ENCODE measurements around the gene NELFCD. TPM values are rescaled to one million over a fixed set of nuclear protein-coding genes. Genes with fewer than 3 reads are reported as not detected.

Gene NELFCD
- total and polyA plus RNA-seq, 10 of the 15 experiments (the other 5 are each of a cell fraction or from before 2014, with no cell fraction given) = 8.9 to 109 (median 82.9) TPM

GRCh38 chr20:58938541-58938940, 42.5 kb upstream of the NELFCD start:
- no peaks in the 10 kb centered on the region for H3K79me2 ChIP-seq (ENCODE audit: control insufficient read depth, insufficient read depth, low read length)
- no peaks in the 10 kb centered on the region; the same call in 2 of the 3 replicates for H3K9me3 ChIP-seq (replicated peaks; ENCODE audit: control insufficient read depth, insufficient read depth, low read length)
- peak; percentile 23 for FAIRE-seq
- TF ChIP-seq ZNF274 (IDR thresholded peaks at IDR 0.05; ENCODE audit: insufficient read depth, insufficient read length) (no peak), RUNX3 (IDR thresholded peaks at IDR 0.05; ENCODE audit: low read length) (peak; percentile 33; the same call in 1 of the 2 replicates)
- H3K36me3 ChIP-seq (ENCODE audit: control insufficient read depth in 2 of 2, insufficient read depth in 2 of 2, low read length in 1 of 2) = no peaks in the 10 kb centered on the region
- H3K27ac ChIP-seq (ENCODE audit: control insufficient read depth, insufficient read depth) = no peak overlapping the region
- no CpG with 5 or more reads among the region's 1 CpG for WGBS (ENCODE audit: insufficient coverage, insufficient replicate concordance, low lambda C conversion rate, missing lambda C conversion rate)
- DNase-seq (ENCODE audit: low read depth, low spot score) = no peak
- ChIA-PET SMC1A (ENCODE audit: uncharacterized antibody, unreplicated experiment) (interaction anchor here (0.7 to 3.7 kb wide), 7 partner anchors 9 to 597 kb away, joined by 3 to 16 read pairs (median 4); no protein-coding TSS in a partner anchor), POLR2A (no interaction called here), RAD21 (ENCODE audit: unreplicated experiment) (interaction anchor here (1.0 to 1.5 kb wide), 4 partner anchors 23 to 70 kb away, joined by 3 to 4 read pairs (median 4); no protein-coding TSS in a partner anchor), CTCF (interaction anchor here (0.8 to 2.1 kb wide), 6 partner anchors 15 to 269 kb away, joined by 3 to 6 read pairs (median 4); no protein-coding TSS in a partner anchor)
- H2AFZ ChIP-seq (ENCODE audit: control insufficient read depth, low read depth, low read length) = peak overlapping the region; percentile 58
- H3K4me3 ChIP-seq = peak overlapping the region; percentile 7; the same call in 1 of the 2 replicates
- intact Hi-C loops (cut with micrococcal nuclease; ENCODE audit: unreplicated experiment) (no loop called here), in situ Hi-C loops (cut with MboI) (no loop called here)
- no peak for ATAC-seq
- no peaks in the 10 kb centered on the region for H3K27me3 ChIP-seq (replicated peaks in 1 of 2; ENCODE audit: control insufficient read depth in 2 of 2, insufficient read depth in 2 of 2, low read length in 1 of 2)
- peaks cover 10% of the 10 kb centered on the region; the same call in 1 of the 2 replicates for H3K4me1 ChIP-seq (ENCODE audit: control insufficient read depth, insufficient read depth, low read length)
- BruUV-seq (replicated peaks) = no TSS peak
- peak overlapping the region; percentile 53; the same call in 1 of the 2 replicates for H3K4me2 ChIP-seq (ENCODE audit: control insufficient read depth, insufficient read depth)
- no peaks in the 10 kb centered on the region for H4K20me1 ChIP-seq (ENCODE audit: control insufficient read depth, insufficient read depth)
- no peak overlapping the region for H3K9ac ChIP-seq (ENCODE audit: control insufficient read depth, insufficient read depth, low read length)

DNA sequence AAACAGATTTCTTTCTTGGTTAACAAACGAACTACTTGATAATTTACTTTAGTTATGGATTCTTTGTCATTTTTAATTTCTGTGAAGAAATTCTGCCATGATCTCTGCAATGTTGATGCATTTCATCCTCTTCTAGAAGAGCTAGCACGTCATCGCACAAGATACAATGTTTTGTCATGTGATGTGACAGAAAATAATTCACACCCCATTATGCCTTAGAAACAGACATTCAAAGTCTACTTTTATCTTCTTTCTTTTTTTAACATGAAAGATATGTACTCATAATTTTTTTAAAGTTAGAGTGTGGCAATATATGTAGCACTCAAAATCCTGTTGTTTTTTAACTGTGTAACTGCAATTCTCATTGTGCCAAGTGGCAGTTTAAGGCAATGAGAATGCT, 39.6 kb upstream of the NELFCD start:
- H3K36me3 ChIP-seq (ENCODE audit: control insufficient read depth in 2 of 2, insufficient read depth in 2 of 2, low read length in 1 of 2) = no peaks in the 10 kb centered on the region
- H2AFZ ChIP-seq (ENCODE audit: control insufficient read depth, low read depth, low read length) = no peak overlapping the region
- no peak overlapping the region for H3K9ac ChIP-seq (ENCODE audit: control insufficient read depth, insufficient read depth, low read length)
- H3K4me1 ChIP-seq (ENCODE audit: control insufficient read depth, insufficient read depth, low read length) = peaks cover 13% of the 10 kb centered on the region; the same call in 1 of the 2 replicates
- H3K27ac ChIP-seq (ENCODE audit: control insufficient read depth, insufficient read depth) = no peak overlapping the region
- ATAC-seq (no peak), FAIRE-seq (no peak), DNase-seq (ENCODE audit: low read depth, low spot score) (no peak)
- no peak overlapping the region for H3K4me2 ChIP-seq (ENCODE audit: control insufficient read depth, insufficient read depth)
- H3K9me3 ChIP-seq (replicated peaks; ENCODE audit: control insufficient read depth, insufficient read depth, low read length) = no peaks in the 10 kb centered on the region
- H3K27me3 ChIP-seq (replicated peaks in 1 of 2; ENCODE audit: control insufficient read depth in 2 of 2, insufficient read depth in 2 of 2, low read length in 1 of 2) = no peaks in the 10 kb centered on the region
- POLR2A ChIA-PET = interaction anchor here (0.6 kb wide), 1 partner anchor 23 kb away, joined by 3 read pairs; no protein-coding TSS in a partner anchor
- H3K4me3 ChIP-seq = no peak overlapping the region
- TF ChIP-seq GABPA (IDR thresholded peaks at IDR 0.05; ENCODE audit: low read depth) (no peak), SMAD1 (IDR thresholded peaks at IDR 0.05; ENCODE audit: low read depth, partially characterized antibody) (no peak), DPF2 (IDR thresholded peaks at IDR 0.05) (no peak), NFIC (IDR thresholded peaks at IDR 0.05; ENCODE audit: low read depth, low read length) (no peak), RB1 (IDR thresholded peaks at IDR 0.05; ENCODE audit: borderline replicate concordance) (no peak)
- TF ChIP-seq, protein P1, sequence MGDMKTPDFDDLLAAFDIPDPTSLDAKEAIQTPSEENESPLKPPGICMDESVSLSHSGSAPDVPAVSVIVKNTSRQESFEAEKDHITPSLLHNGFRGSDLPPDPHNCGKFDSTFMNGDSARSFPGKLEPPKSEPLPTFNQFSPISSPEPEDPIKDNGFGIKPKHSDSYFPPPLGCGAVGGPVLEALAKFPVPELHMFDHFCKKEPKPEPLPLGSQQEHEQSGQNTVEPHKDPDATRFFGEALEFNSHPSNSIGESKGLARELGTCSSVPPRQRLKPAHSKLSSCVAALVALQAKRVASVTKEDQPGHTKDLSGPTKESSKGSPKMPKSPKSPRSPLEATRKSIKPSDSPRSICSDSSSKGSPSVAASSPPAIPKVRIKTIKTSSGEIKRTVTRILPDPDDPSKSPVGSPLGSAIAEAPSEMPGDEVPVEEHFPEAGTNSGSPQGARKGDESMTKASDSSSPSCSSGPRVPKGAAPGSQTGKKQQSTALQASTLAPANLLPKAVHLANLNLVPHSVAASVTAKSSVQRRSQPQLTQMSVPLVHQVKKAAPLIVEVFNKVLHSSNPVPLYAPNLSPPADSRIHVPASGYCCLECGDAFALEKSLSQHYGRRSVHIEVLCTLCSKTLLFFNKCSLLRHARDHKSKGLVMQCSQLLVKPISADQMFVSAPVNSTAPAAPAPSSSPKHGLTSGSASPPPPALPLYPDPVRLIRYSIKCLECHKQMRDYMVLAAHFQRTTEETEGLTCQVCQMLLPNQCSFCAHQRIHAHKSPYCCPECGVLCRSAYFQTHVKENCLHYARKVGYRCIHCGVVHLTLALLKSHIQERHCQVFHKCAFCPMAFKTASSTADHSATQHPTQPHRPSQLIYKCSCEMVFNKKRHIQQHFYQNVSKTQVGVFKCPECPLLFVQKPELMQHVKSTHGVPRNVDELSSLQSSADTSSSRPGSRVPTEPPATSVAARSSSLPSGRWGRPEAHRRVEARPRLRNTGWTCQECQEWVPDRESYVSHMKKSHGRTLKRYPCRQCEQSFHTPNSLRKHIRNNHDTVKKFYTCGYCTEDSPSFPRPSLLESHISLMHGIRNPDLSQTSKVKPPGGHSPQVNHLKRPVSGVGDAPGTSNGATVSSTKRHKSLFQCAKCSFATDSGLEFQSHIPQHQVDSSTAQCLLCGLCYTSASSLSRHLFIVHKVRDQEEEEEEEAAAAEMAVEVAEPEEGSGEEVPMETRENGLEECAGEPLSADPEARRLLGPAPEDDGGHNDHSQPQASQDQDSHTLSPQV (IDR thresholded peaks at IDR 0.05) = no peak
- RAD21 ChIA-PET (ENCODE audit: unreplicated experiment) = no interaction called here
- intact Hi-C loops (cut with micrococcal nuclease; ENCODE audit: unreplicated experiment) (no loop called here), in situ Hi-C loops (cut with MboI) (no loop called here)
- CTCF ChIA-PET = no interaction called here
- H4K20me1 ChIP-seq (ENCODE audit: control insufficient read depth, insufficient read depth) = no peaks in the 10 kb centered on the region
- 58% methylated on average over 3 of the region's 3 CpGs for WGBS (ENCODE audit: insufficient coverage, insufficient replicate concordance, low lambda C conversion rate, missing lambda C conversion rate)
- SMC1A ChIA-PET (ENCODE audit: uncharacterized antibody, unreplicated experiment) = interaction anchor here (1.0 kb wide), 1 partner anchor 19 kb away, joined by 6 read pairs; no protein-coding TSS in a partner anchor
- BruUV-seq (replicated peaks) = no TSS peak
- H3K79me2 ChIP-seq (ENCODE audit: control insufficient read depth, insufficient read depth, low read length) = no peaks in the 10 kb centered on the region
